ENCODE measurements around the gene ECE2.

GRCh38 chr3:184282941-184283340 is 7.1 kb downstream of the ECE2 start:
- TF ChIP-seq TAF1 (conservative IDR thresholded peaks at IDR 0.05) (no peak), CTCF (IDR thresholded peaks at IDR 0.05; ENCODE audit: low read depth, low read length, missing input control) (no peak), RAD21 (IDR thresholded peaks at IDR 0.05) (no peak), REST (IDR thresholded peaks at IDR 0.05) (no peak)
- TF ChIP-seq, protein P1, sequence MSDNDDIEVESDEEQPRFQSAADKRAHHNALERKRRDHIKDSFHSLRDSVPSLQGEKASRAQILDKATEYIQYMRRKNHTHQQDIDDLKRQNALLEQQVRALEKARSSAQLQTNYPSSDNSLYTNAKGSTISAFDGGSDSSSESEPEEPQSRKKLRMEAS (IDR thresholded peaks at IDR 0.05): no peak
